Stimulated activated CD8-positive, alpha-beta memory T cell treated with anti-CD3 and anti-CD28 coated beads, Interleukin-15, amount 100 ng/mL, for 1 hour (primary cell): ENCODE results near the gene IL22.

ENCODE experiments used
- DNase-seq: peaks from one replicate; pipeline ENCODE4 v3.0.0-alpha.2; 2020; ENCODE audit warnings: low read depth

The IL22 gene, protein sequence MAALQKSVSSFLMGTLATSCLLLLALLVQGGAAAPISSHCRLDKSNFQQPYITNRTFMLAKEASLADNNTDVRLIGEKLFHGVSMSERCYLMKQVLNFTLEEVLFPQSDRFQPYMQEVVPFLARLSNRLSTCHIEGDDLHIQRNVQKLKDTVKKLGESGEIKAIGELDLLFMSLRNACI

DNA sequence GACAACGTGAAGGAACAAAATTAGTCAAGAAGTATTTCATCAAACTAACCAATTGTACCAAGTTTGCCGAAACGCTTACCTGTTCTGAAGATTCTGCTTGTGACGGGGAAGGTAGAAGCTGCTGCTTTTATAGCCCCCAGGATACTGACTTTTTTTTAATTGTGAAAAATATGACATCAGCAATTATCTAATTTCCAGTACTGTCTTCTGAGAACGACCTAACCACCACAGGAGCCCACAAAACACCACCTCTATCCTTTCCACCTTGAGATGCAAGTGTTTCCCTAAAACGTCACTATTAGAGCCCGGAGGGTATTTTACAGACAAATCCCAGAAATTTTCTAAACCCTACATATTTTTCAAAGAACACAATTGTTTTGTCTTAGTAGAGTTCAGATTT lies at the start of gene IL22:
Gene IL22, minus strand, starts transcription at position 101 of the 400 bp plus-strand sequence. CDS start 156 bp downstream, outside the sequence.
- no peak for DNase-seq

DNA sequence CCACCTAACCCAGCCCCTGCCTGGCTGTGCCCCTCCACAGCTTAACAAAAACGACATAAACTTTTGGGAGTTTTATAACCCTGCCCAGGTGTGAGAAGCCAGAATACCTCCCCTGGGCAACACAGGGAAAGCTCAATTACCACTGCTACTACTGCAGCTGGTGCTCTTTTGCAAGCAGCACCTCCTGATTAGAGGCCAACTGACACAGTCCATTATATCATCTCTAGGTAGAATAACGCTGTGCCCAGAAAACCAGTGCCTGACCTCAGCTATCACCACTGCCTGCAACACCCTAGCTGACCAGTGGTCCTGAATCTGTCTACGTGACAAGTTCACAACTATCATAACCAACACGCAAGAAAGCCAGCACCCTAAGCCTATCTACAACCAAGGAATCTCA lies 44.5 kb upstream of the IL22 start:
- no peak for DNase-seq

DNA sequence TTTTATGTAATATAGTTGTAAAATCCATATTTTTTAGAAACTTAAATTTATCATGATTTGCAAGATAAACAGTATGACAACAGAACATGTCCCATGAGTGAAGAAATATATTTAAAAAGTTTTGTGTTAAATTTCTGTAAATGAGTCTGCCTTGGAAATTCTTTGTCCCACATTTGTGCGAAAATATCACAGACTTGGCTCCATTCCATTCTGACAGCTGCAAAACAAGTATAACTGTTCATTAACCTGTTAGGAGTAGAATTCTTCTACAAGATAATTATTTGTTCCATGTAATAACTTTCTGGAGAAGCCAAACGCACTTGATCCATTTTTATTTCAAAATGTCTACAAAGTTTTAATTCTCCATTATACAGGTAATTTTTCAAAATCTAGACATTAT lies 40.8 kb upstream of the IL22 start:
- no peak for DNase-seq

- DNase-seq: no peak
Measured at GRCh38 chr12:68293347-68293746, 39.9 kb upstream of the IL22 start.

DNA sequence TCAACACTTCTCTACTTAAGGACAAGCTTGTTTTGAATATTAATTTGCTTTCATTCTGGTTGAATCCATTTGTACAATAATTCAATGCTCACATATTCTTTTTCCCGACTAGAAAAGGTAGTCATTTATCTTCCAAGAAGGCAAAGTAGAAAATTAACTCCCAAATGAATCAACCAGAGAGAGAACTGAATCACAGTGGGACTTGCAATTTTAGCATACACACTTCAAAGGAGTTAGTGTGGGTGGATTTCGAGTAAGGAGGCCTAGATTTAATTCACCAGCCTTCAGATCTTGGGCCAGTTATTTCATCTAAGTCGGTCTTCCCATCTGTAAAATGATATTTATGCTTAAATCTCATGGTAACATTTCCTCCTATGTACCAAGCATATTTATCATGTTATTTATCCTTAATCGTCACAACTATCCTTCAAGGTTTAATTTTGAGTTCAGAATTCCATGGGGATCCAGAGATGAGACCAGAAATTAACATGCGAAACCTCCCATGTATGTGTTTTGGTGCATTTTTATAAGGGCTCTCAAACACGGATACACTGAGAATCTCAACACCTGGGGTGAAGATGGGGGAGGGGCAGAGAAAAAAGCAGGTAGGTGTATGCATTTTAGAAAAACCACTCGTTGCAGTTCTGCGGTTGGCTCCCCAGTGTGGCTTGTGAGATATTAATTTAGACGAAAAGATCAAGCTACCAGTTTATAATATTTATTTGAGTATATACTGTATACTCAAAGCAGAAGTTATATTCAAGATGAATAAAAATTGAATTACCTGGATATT lies 38.9 kb upstream of the IL22 start:
- no peak for DNase-seq

GRCh38 chr12:68291396-68292036 lies 38.1 kb upstream of the IL22 start:
- DNase-seq: no peak

GRCh38 chr12:68290126-68290525 lies 36.7 kb upstream of the IL22 start:
- no peak for DNase-seq

DNA sequence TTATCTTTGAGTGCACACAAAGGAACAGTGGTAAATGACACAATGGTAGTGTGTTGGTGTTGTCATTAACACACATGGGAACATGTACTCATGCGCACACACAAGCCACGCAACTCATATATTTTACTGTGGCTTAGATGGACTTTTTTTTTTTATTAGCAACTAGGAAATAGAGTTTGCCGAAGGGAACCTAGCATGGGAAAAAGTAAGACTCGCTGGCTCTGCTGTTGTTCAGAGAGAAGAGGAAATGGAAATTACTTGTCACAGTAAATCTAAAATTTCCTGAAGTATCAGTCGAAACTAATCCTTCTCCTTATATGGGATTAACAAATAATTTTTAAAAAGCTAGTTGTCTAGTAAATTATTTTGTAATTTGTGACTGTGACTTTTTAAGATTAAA lies 33.7 kb upstream of the IL22 start:
- no peak for DNase-seq

DNA sequence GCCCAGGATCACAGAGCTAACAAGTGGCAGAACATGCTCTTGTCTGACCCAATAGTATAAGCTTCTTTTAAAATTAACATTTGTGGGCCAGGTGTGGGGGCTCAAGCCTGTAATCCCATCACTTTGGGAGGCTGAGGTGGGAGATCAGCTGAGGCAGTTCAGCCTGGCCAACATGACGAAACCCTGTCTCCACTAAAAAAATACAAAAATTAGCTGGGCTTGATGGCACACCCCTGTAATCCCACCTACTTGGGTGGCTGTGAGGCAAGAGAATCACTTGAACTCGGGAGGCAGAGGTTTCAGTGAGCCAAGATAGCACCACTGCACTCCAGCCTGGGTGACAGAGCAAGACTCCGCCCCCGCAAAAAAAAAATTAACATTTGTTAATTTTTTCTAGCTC lies 33.0 kb upstream of the IL22 start:
- DNase-seq: no peak

GRCh38 chr12:68285541-68285940 lies 32.1 kb upstream of the IL22 start:
- no peak for DNase-seq

GRCh38 chr12:68281322-68282077 lies 28.1 kb upstream of the IL22 start:
- no peak for DNase-seq

DNA sequence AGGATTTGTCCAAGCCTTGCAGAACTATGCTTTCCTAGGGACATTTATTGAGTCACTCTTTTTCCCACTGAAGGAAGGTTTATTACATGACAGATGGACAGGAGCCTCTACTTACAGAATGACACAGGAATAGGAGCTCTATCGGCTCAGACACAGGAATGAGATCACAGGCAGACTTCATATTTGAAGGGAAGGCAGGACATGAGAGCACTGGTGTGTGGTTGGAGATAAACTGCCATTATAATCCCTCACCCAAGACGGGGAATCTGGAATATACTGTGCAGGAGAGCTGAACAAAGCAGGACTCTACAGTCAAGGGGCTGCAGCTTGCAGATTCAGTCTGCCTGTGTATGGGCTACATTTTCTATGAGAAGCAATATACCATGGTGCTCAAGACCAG lies 26.8 kb upstream of the IL22 start:
- DNase-seq: no peak

- no peak for DNase-seq
Measured at GRCh38 chr12:68279227-68280054, 26.0 kb upstream of the IL22 start.

DNA sequence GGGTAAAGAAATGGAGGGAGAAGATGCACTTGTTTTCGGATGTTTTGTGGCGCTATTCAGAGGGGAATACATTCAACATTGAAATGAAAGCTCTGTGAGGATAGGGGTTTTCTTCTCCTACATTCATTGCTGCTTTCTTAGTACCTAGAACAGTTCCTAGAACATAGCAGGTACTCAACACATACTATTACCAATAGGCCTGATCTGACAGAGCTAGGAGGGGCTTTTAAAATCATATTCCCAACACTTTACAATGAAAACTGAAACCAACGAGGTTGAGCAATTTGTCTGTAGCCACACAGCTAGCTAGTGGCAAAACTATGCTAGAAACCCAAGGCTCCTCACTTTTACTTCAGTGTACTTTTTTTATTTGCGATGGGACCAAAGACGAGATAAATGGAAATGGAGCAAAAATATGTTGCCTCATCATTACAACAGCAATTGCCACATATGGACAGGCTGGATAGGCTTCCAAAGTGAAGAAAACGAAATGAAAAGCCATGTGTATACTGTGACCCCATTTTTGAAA lies 23.1 kb upstream of the IL22 start:
- DNase-seq: no peak

DNA sequence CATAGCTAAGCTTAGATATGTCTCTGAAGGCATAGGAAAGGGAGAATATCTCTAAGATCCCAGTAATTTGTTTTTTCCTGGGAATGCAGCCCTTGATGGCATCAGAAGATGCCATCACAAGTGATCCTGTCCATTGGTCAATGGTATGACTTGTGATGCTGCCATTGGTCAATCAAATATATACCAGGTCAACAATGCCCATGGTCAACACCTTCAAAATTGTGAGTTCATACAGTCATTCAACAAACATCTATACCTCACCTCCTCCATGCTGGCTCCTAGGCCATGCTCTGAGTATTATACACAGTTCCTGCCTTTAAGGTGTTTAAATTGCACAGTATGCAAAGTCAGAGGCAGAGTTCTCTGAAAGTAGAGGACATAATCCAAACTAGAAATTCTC lies 19.3 kb upstream of the IL22 start:
- DNase-seq: no peak

DNA sequence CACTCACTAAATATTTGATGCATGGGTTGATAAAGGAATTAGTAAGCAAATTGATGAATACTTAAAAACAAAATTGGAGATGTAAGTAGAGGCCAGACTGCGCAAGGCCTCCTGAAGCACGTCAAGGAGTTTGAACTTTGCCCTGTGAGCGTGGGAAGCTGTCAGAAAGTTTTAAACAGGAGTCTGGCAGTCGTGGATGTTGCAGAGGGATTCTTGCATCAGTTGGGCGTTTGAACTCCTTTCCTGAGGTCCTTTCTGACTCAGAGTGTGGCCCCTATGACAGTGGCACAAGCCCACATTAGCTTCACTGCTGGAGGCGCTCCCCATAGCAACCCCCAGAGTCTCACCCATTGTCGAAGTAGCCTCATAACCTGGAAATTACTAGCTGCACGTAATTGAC lies 17.9 kb upstream of the IL22 start:
- DNase-seq: no peak

GRCh38 chr12:68270358-68270757 lies 17.0 kb upstream of the IL22 start:
- no peak for DNase-seq

DNA sequence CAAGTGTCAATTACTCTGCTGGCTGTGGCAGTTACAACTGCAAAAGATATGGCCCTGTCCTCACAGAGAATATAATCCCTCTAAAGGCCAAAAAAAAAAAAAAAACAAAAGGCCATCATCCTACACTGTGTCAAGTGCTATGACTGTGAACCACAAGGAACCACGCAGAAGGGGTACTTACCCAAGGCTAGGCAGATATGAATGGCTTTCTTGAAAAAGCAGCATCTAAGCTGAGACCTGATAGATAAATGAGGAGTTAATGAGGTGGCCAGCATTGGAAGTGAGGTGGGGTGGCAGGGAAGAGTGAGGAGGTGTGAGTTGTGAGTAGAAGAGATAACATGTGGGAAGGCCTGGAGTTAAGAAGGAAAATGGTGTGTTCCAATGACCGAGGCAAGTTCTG lies 16.4 kb upstream of the IL22 start:
- DNase-seq: no peak

GRCh38 chr12:68268967-68269366 lies 15.6 kb upstream of the IL22 start:
- DNase-seq: no peak

GRCh38 chr12:68267892-68268396 lies 14.5 kb upstream of the IL22 start:
- DNase-seq: no peak

DNA sequence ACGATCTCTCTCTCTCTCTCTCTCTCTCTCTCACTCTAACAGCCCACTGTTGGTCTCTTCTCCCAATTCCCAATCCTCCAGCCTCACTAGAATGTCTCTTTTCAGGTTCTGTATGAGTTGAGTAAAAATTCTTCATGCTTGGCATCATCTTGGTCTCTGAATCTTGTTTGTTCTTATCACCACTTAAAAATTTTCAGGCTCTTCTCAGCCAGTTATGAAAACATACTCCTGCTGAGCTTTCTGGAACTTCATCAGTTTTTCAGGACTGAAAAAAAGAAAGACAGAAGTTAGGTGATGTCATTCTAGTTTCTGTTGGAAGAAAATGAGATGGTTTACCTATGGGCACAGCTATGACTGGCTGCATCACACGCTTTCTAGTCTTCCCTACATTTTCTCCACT lies 11.5 kb upstream of the IL22 start:
- no peak for DNase-seq
